ENCODE measurements around the gene DUOX2.
"Not testable (repeated sequence)": the region's sequence is repeated elsewhere in the genome, so short reads cannot be mapped to it uniquely, and the experiment has no call there.

Gene DUOX2

GRCh38 chr15:45118131-45118588 lies 4.2 kb upstream of the DUOX2 start:
- peak; percentile 91 for DNase-seq

DNA sequence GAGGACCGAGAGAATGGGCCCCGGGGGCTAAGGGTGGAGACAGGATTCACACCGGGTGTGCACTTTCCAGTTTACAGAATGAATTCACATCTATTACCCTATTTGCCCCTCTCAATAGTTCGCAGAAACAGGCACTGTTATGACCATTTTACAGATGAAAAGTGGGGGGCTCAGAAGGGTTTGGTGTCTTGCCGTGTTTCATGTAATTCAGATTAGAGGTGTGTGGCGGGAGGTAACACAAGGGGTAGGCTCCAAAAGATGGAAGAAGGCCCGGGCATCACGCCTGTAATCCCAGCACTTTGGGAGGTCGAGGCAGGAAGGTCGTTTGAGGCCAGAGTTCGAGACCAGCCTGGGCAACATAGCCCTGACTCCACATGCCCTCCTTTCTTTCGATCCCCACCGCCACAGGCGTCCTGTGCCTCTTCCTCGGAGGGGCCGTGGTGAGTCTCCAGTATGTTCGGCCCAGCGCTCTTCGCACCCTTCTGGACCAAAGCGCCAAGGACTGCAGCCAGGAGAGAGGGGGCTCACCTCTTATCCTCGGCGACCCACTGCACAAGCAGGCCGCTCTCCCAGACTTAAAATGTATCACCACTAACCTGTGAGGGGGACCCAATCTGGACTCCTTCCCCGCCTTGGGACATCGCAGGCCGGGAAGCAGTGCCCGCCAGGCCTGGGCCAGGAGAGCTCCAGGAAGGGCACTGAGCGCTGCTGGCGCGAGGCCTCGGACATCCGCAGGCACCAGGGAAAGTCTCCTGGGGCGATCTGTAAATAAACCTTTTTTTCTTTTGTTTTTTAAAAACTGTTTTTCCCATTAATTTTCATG lies 3.5 kb upstream of the DUOX2 start:
- no peak for DNase-seq

GRCh38 chr15:45116482-45117307 lies 2.7 kb upstream of the DUOX2 start:
- peak; percentile 28 for DNase-seq

GRCh38 chr15:45116006-45116481 lies 2.1 kb upstream of the DUOX2 start:
- DNase-seq = no peak

DNA sequence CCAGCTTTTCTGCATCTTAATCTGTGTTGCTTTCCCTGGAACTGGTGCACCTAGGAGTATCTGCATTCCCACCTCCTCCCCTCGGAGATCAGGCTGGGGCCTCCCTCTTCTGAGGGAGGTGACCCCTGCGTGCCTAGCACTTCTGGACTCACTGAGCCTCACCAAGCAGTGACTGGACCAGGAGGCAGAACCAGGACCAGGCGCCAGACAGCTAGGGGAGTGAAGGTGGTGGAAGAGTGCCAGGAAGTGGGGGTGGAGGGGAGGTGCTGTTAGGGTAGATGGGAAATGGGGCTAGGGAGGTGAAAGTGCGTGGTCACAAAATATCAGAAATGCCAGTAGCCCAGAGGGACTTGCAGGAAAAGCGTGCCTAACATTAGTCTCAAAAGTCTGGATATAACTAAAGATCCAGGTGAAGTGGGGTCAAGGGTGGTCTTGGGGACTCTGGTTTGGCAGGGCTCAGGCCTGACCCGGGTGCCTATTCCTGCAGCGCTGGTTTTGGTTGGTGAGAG lies 1.4 kb upstream of the DUOX2 start:
- no peak for DNase-seq

DNA sequence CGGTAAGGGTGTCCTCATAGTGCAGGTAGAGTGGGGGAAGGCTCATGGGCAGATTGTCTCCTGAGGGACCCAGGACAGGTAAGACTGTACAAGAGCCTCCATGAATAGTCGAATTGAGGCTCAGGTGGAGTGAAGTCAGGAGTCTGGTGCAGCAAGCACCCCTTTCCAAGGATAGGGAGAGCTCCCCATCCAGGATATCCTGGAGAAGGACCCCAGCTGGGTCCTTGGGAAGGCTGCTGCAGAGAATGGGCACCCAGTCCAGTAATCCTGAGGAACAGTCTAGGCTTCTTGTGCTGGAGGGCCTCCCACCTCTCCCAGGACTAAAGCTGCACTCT lies 746 bp upstream of the DUOX2 start:
- DNase-seq = no peak

- DNase-seq = peak; percentile 26
These were observed 487 bp downstream of the DUOX2 start for GRCh38 chr15:45113380-45113990.

- DNase-seq = peak; percentile 35
These were observed 1.2 kb downstream of the DUOX2 start for GRCh38 chr15:45112591-45113379.

- no peak for DNase-seq
These were observed 1.8 kb downstream of the DUOX2 start for GRCh38 chr15:45112143-45112590.

DNA sequence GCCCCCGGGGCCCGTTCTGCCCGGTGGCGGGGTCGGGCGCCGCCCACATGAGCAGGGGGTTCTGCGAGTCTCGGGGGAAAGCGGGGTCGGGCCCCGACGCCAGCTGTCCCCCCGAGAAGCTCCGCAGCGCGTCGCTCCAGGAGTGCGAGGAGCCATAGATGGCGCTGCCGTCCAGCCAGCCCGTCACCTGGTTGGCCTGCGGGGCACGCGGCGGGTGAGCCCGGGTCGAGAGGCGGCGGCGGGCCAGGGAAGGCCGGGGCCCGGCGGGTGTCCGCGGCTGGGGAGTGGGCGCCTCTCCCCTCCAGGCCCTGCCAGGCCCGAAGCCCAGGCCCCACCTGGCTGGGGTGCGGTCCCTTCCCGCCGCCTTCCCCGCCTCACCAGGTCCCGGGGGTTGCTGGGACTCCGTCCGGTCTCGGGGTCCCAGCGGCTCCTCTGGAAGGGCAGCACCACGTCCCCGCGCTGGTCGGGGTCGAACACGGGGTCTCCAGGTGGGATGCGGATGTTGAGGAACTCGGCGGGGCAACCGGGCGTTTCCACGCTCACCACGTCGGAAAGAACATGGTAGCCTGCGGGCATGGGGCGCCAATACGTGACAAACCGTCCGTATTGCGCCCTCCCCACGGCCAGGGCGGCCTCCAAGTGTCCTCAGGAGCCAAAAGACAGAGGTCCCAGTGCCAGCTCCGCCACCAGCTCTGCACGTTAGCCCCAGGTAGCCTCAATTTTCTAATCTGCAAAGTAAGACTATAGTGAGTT lies 2.4 kb downstream of the DUOX2 start:
- no peak for DNase-seq

DNA sequence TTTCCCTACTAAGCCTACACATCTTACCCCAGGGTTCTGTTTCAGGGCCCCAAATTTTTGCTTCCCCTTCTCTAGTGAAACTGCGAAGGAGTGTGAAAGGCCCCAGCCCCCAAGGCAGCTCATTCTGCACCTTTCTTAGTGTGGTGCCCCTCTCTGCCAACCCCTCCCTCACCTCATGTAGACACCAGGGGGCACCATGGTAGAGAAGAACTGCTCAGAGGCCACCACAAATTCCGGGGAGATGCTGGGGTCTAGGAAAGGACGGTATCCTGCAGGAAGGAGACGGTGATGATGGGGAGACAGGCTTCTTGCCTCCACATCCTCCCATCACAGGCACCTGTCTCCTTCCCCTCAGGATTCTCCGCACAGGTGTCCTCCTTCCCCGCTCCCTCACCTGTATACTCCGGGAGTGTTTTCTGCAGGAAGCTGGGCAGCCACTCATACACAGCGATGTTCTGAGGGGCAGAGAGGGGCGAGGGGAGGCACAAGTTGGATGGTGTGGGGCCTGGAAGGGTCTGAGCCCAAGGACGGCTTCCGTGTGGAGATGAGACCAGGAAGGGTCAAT lies 3.6 kb downstream of the DUOX2 start:
- DNase-seq = no peak

DNA sequence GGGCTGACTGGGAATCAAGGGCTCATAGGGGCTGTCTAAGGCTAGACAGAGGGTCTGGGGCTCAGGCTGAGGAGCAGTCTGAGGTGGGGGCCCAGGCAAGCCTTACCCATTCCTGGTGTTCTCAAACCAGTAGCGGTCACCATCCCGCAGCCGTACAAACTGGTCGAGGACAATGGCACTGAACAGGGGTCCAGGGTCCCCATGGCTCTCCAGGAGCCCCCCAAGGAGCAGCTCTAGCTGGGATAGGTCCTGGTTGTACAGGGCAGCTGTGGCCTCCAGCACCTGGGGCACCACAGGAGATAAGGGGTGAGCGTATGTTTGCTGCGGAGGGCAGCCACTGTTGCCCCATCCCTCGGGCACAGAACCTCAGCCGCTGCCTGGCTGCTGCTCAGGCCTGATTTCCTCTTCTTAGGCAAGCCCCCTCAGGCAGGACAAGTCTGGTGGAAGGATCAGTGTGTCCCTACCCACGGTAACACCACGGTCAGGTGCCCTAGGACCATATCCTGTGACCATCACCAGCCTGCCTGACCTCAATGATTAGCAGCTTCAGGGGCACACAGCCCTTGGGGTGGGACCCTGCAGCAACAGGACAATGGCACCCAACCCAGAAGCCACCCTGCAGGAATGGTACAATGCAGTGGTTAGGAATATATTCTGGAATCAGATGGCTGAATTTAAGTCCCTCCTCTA lies 5.9 kb downstream of the DUOX2 start:
- DNase-seq = no peak

DNA sequence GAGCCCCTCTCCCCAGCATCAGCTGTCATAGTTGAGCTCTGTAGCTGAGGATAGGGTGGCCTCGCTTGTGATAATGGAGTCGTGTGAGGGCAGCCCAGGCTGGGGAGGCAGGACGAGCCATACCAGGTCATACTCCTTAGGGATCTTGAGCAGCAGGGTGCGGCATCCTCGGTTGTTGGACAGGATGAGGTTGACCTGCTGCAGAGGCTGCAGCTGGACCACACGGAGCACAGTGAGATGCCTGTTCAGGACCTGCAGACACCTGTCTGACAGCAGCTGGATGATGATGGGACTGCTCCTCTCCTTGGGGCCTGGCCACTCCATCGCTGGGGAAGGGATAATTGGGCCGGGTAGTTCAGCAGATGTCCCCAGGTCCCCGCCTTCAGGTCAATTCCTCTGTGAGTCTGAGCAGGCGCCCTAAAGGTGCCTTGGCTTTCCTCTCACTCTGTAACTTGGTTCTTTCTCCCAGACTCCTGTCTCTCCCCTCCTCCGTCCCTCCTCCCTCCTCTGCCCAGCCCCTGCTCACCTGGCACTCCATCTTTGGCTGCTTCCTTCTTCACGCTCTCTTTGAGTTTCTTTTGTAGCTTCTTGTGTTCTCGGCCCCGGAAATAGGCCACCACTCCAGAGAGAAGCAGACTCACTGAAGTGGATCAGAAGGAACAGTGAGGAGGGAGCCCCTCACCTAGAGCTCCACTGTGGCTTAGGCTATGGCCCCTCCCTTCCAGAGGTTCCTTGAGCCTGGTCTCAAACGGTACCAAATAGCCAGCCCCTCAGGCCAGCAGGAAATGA lies 7.8 kb downstream of the DUOX2 start:
- DNase-seq = no peak

- no peak for DNase-seq
These were observed 8.4 kb downstream of the DUOX2 start for GRCh38 chr15:45105586-45105985.

DNA sequence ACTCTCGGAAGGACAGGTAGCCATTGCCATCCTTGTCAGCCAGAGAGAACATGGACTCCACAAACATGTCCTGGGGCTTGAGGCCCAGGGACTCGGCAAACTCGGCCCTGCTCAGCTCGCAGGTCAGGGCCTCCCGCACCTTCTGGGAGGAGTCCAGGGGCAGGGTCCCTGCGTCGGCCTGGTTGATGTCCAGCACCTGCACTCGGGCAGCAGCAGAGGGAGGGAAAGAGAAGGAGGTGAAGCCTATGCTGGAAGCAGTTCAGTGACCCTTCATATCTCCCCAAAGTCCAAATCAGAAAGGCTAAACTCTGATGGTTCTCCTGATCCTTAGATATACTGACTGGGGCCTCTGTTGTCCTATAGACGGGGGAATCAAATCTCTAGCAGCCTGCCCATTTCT lies 9.8 kb downstream of the DUOX2 start:
- not testable (repeated sequence) for DNase-seq

DNA sequence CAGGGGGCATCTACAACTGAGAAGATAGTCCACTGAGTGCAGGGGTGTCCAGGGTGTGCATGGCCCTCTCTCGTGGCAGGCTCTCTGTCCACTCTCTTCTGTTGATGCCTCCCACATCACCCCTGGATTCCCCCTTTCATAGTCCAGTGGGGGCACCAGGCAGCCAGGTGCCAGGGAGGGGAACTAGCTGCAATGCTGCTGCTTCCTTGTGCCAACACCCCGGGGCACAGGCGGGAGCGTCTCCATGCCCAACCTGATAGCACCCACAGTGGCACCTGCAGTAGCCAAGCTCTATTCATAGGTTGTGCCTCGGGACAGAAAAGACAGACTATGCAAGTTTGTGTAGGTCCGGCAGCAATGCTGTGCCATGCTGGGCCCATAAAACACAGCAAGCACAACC lies 11.7 kb downstream of the DUOX2 start:
- no peak for DNase-seq

- no peak for DNase-seq
These were observed 12.2 kb downstream of the DUOX2 start for GRCh38 chr15:45101749-45102148.

GRCh38 chr15:45100884-45101625 lies 12.9 kb downstream of the DUOX2 start:
- no peak for DNase-seq

DNA sequence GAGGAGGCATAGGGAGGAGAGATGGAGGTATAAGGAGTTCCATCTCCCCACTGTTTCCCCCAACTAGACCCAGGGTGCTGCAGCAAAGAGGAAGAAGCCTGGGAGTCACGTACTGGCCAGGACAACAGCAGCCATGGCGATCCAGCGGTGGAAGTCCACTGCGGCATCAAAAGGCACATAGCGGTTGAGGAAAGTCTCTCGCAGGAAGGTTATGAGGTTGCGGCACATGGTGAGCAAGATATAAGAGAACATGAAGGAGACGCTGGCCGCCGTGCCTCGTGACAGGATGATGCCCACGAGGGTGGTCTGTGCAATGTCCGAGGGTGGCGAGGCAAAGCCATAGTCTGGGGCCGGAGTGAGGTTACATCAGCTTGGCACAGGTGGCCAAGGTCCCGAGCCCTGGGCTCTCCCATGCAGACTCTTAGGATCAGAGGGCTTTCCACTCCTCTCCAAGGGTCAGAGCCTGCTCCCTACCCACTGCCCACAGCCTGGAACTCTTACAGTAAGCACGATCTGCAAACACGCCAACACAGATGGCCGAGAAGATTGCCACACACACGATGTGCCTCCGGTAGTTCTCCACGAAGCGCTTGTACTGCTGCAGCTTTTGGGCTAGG lies 14.3 kb downstream of the DUOX2 start:
- DNase-seq = no peak
